Liver (tissue), 2 donors: ENCODE results near the gene WFS1.

Source experiments
- CTCF ChIP-seq: fragments of 150-350 bp; IDR thresholded peaks from 2 replicates; pipeline ENCODE4 v1.5.1; 2017; ENCODE audit warnings: improper control_type of control experiment, low read depth, low read length; ENCODE audit not compliant: missing input control
- ZBTB33 ChIP-seq: IDR thresholded peaks from 2 replicates; pipeline ENCODE4 v1.6.1; 2016; ENCODE audit warnings: antibody characterized with exemption
- donor health status: healthy.

GRCh38 chr4:6236816-6237390, 32.7 kb upstream of the WFS1 start:
- TF ChIP-seq CTCF (no peak), ZBTB33 (no peak)
